ENCODE data around the gene STOX2. TPM values are rescaled to one million over a fixed set of nuclear protein-coding genes. Genes with fewer than 3 reads are reported as not detected.

STOX2 gene
- polyA plus RNA-seq, 1 of the 3 experiments (the other 2 are of a cell fraction) = 0.16 TPM

DNA sequence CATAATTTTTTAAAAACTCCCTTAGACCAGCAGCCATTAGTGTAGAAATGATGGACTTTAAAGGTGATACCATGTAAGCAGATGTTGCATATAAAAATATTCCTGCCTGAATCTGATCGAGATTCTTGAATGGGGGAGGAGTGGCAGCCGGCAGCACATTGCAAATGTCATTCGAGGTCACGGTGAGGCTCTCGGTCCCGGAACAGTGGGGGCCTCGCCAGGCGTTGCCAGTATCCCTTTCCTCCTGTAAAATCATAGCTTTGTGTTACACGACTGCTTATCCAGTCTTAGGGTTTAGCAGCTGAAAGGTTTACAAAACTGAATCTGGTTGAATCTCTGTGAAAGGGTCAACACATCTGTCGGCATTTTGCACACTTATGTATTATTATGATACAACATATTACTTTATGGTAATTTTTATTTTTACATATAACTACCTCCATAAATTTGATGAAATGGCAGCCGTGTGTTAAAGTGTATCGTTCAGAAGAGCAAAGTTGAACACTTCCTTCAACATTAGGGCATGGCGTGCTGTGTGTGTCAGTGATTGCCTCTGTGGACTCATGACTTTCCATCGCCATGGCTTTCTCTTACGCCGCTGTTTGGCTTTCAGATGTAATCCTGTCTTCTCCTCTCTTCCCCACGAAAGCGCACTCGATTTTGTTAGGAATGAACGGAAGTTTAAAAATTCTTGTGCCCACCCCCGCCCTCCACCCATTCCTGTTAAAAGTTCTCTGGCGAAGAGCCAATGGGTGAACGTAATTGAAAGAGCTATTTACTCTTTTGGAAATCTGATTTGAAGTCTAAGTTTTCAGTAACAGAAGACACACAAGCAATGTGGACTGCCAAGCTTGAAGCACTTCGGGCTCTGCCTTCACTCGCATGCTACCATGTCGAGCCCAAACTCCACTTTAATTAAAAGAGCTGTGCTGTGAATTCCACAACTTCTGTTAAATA, 114.8 kb downstream of the STOX2 start:
- peaks cover 0 to 28% of the 10 kb centered on the region in 2 experiments; a peak in 2 of 4 replicates for H3K4me1 ChIP-seq (ENCODE audit: control insufficient read depth in 1 of 2, insufficient read depth in 2 of 2, low read depth in 1 of 2, low read length in 1 of 2)
- no peaks in the 10 kb centered on the region for H3F3A ChIP-seq (replicated peaks; ENCODE audit: insufficient read depth)
- H2AFZ ChIP-seq (ENCODE audit: low read depth) = no peak overlapping the region
- no peak overlapping the region; a peak in 1 of 4 replicates for H3K27ac ChIP-seq (ENCODE audit: low read depth in 2 of 2, low read length in 1 of 2)
- H3K79me2 ChIP-seq (ENCODE audit: insufficient read depth) = no peaks in the 10 kb centered on the region
- no peak for DNase-seq
- H3K27me3 ChIP-seq (ENCODE audit: insufficient read depth) = no peaks in the 10 kb centered on the region
- no peak for TF ChIP-seq NRF1 (IDR thresholded peaks at IDR 0.05; ENCODE audit: low read depth, low read length)
- TF ChIP-seq JUND (IDR thresholded peaks at IDR 0.05) = no peak
- no peak for TF ChIP-seq EP300 (IDR thresholded peaks at IDR 0.05; ENCODE audit: borderline replicate concordance in 1 of 2, low read depth in 1 of 2, low read length in 1 of 2)
- TF ChIP-seq MXI1 (IDR thresholded peaks at IDR 0.05; ENCODE audit: low read depth, low read length) = no peak
- TF ChIP-seq FOXJ3 (CRISPR knock-in tag; IDR thresholded peaks at IDR 0.05) = no peak
- TF ChIP-seq POLR2AphosphoS5 (IDR thresholded peaks at IDR 0.05; ENCODE audit: low read depth, low read length) = no peak
- TF ChIP-seq SMC3 (IDR thresholded peaks at IDR 0.05; ENCODE audit: low read depth, low read length) = no peak
- H3K4me3 ChIP-seq (ENCODE audit: low read depth in 2 of 2, low read length in 1 of 2) = no peak overlapping the region
- POLR2A ChIA-PET = no interaction called here
- CTCF ChIA-PET = interaction anchor here (0.8 to 1.9 kb wide), 2 partner anchors 80 to 144 kb away, joined by 3 to 6 read pairs; no protein-coding TSS in a partner anchor
- no peaks in the 10 kb centered on the region for H3K9me3 ChIP-seq
- no peak overlapping the region for H3K9ac ChIP-seq
- no peaks in the 10 kb centered on the region for H3K9me2 ChIP-seq
- 77% methylated on average over 26 of the region's 26 CpGs for WGBS (ENCODE audit: low lambda C conversion rate)
- no peak overlapping the region for H3K4me2 ChIP-seq
- peaks cover 0 to 2% of the 10 kb centered on the region in 2 experiments for H3K36me3 ChIP-seq (replicated peaks in 1 of 2; ENCODE audit: control insufficient read depth in 1 of 2, insufficient read depth in 2 of 2, low read length in 1 of 2)
- H4K20me1 ChIP-seq (ENCODE audit: insufficient read depth) = no peaks in the 10 kb centered on the region

DNA sequence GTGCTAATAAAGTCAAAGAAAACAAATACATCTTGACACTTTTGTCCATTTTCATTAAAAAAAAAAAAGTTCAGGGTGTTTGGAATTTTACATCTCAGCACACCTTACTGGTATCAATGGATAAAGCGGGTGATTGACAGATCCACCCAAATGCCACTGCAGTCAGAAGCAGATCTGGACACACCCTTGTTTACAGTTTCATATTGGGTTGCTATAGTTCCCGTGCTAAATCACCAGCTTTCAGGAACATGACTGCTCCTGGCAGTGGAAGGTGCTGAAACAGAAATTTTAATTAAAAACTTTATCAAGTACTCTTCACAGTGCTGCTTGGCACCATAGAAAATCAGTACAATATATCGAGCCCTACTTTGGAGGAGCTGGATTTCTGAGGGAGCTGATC, 116.3 kb downstream of the STOX2 start:
- Histone ChIP-seq H4K20me1 (ENCODE audit: insufficient read depth) (no peaks in the 10 kb centered on the region), H3K27me3 (ENCODE audit: insufficient read depth) (no peaks in the 10 kb centered on the region), H3K36me3 (replicated peaks in 1 of 2; ENCODE audit: control insufficient read depth in 1 of 2, insufficient read depth in 2 of 2, low read length in 1 of 2) (peaks cover 0 to 2% of the 10 kb centered on the region in 2 experiments), H3K79me2 (ENCODE audit: insufficient read depth) (no peaks in the 10 kb centered on the region), H3K9me3 (no peaks in the 10 kb centered on the region), H3K4me2 (no peak overlapping the region), H3F3A (replicated peaks; ENCODE audit: insufficient read depth) (no peaks in the 10 kb centered on the region), H3K9ac (no peak overlapping the region), H3K27ac (ENCODE audit: low read depth in 2 of 2, low read length in 1 of 2) (no peak overlapping the region), H3K4me1 (ENCODE audit: control insufficient read depth in 1 of 2, insufficient read depth in 2 of 2, low read depth in 1 of 2, low read length in 1 of 2) (peaks cover 0 to 21% of the 10 kb centered on the region in 2 experiments; a peak in 2 of 4 replicates), H2AFZ (ENCODE audit: low read depth) (no peak overlapping the region), H3K4me3 (ENCODE audit: low read depth in 2 of 2, low read length in 1 of 2) (no peak overlapping the region), H3K9me2 (no peaks in the 10 kb centered on the region)
- TF ChIP-seq POLR2AphosphoS5 (IDR thresholded peaks at IDR 0.05; ENCODE audit: low read depth, low read length) (no peak), GATA2 (CRISPR knock-in tag; IDR thresholded peaks at IDR 0.05) (no peak), MEF2A (IDR thresholded peaks at IDR 0.05; ENCODE audit: borderline replicate concordance, low read depth) (no peak), RAD21 (IDR thresholded peaks at IDR 0.05; ENCODE audit: low read length) (no peak), FOXM1 (IDR thresholded peaks at IDR 0.05; ENCODE audit: low read depth) (no peak), ELF1 (IDR thresholded peaks at IDR 0.05) (no peak), SMC3 (IDR thresholded peaks at IDR 0.05; ENCODE audit: low read depth, low read length) (no peak), FOXJ3 (CRISPR knock-in tag; IDR thresholded peaks at IDR 0.05) (no peak), NRF1 (IDR thresholded peaks at IDR 0.05; ENCODE audit: low read depth, low read length) (no peak), NFIC (IDR thresholded peaks at IDR 0.05; ENCODE audit: borderline replicate concordance) (no peak)
- TF ChIP-seq, protein P1, sequence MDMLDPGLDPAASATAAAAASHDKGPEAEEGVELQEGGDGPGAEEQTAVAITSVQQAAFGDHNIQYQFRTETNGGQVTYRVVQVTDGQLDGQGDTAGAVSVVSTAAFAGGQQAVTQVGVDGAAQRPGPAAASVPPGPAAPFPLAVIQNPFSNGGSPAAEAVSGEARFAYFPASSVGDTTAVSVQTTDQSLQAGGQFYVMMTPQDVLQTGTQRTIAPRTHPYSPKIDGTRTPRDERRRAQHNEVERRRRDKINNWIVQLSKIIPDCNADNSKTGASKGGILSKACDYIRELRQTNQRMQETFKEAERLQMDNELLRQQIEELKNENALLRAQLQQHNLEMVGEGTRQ (IDR thresholded peaks at IDR 0.05; ENCODE audit: borderline replicate concordance, low read depth, low read length) = no peak
- TF ChIP-seq, protein P2, sequence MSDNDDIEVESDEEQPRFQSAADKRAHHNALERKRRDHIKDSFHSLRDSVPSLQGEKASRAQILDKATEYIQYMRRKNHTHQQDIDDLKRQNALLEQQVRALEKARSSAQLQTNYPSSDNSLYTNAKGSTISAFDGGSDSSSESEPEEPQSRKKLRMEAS (IDR thresholded peaks at IDR 0.05; ENCODE audit: low read depth) = no peak
- TF ChIP-seq, protein P3, sequence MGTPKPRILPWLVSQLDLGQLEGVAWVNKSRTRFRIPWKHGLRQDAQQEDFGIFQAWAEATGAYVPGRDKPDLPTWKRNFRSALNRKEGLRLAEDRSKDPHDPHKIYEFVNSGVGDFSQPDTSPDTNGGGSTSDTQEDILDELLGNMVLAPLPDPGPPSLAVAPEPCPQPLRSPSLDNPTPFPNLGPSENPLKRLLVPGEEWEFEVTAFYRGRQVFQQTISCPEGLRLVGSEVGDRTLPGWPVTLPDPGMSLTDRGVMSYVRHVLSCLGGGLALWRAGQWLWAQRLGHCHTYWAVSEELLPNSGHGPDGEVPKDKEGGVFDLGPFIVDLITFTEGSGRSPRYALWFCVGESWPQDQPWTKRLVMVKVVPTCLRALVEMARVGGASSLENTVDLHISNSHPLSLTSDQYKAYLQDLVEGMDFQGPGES (IDR thresholded peaks at IDR 0.05; ENCODE audit: low read depth, low read length) = no peak
- TF ChIP-seq, protein P4, sequence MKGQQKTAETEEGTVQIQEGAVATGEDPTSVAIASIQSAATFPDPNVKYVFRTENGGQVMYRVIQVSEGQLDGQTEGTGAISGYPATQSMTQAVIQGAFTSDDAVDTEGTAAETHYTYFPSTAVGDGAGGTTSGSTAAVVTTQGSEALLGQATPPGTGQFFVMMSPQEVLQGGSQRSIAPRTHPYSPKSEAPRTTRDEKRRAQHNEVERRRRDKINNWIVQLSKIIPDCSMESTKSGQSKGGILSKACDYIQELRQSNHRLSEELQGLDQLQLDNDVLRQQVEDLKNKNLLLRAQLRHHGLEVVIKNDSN (IDR thresholded peaks at IDR 0.05; ENCODE audit: borderline replicate concordance, low read depth) = no peak
- TF ChIP-seq, protein P5, sequence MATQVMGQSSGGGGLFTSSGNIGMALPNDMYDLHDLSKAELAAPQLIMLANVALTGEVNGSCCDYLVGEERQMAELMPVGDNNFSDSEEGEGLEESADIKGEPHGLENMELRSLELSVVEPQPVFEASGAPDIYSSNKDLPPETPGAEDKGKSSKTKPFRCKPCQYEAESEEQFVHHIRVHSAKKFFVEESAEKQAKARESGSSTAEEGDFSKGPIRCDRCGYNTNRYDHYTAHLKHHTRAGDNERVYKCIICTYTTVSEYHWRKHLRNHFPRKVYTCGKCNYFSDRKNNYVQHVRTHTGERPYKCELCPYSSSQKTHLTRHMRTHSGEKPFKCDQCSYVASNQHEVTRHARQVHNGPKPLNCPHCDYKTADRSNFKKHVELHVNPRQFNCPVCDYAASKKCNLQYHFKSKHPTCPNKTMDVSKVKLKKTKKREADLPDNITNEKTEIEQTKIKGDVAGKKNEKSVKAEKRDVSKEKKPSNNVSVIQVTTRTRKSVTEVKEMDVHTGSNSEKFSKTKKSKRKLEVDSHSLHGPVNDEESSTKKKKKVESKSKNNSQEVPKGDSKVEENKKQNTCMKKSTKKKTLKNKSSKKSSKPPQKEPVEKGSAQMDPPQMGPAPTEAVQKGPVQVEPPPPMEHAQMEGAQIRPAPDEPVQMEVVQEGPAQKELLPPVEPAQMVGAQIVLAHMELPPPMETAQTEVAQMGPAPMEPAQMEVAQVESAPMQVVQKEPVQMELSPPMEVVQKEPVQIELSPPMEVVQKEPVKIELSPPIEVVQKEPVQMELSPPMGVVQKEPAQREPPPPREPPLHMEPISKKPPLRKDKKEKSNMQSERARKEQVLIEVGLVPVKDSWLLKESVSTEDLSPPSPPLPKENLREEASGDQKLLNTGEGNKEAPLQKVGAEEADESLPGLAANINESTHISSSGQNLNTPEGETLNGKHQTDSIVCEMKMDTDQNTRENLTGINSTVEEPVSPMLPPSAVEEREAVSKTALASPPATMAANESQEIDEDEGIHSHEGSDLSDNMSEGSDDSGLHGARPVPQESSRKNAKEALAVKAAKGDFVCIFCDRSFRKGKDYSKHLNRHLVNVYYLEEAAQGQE (IDR thresholded peaks at IDR 0.05; ENCODE audit: low read depth, low read length) = no peak
- POLR2A ChIA-PET = no interaction called here
- no peak for DNase-seq
- WGBS (ENCODE audit: low lambda C conversion rate) = 49% methylated on average over 3 of the region's 3 CpGs
- CTCF ChIA-PET = interaction anchor here (0.9 to 1.9 kb wide), 3 partner anchors 79 to 147 kb away, joined by 3 to 6 read pairs (median 3); no protein-coding TSS in a partner anchor

Measured in SK-N-SH (cell line).